HUDEP-2 (cell line): Measurements from ENCODE around the gene NECAB2.

Experiments used
- DNase-seq, 76 experiments: peaks; one replicate each; lab custom pipeline; 2025; ENCODE audit not compliant: unreplicated experiment in 76 of 76; lab: John Stamatoyannopoulos, UW

NECAB2 gene

GRCh38 chr16:84041881-84042280 lies 73.8 kb downstream of the NECAB2 start:
- DNase-seq, result no peak

GRCh38 chr16:84042308-84042878 lies 74.3 kb downstream of the NECAB2 start, which contains the start of gene SLC38A8:
Gene SLC38A8, minus strand, starts transcription at chr16:84042795. Its CDS starts 638 bp downstream, at chr16:84042157.
- no peak for DNase-seq

DNA sequence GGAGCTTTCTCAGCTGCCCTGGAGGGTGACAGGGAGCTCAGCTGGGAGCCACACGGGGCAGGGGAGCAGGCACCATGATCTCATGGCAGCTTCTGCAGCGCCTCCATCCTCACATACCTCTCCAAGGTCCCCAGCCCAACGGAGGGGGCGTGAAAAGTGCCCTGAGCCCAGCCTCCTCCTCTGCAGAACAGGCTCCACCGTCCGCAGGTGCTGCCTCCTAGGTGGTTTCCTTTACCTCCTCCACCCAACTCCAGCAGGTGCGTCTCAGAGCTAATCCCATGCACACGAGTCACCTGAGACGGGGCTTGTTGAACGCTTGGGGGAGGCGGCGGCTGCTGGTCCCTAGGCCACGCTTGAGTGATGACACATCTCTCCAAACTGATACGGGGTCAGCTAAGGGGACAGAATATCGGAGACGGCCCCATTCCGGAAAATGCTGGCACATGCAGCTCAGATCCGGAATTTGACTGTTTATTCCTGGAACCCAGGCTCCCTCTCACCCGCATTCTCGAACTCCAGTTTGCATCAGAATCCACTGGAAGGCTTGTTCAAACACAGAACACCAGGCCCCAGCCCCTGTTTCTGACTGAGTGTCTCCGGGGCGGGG lies 74.9 kb downstream of the NECAB2 start:
- DNase-seq, result peak in 1 of 76 experiments; percentile 43

- DNase-seq, result peak in 50 of 76 experiments; percentile 6 to 76 (median 34)
These were observed 75.6 kb downstream of the NECAB2 start for GRCh38 chr16:84043486-84044117.

DNA sequence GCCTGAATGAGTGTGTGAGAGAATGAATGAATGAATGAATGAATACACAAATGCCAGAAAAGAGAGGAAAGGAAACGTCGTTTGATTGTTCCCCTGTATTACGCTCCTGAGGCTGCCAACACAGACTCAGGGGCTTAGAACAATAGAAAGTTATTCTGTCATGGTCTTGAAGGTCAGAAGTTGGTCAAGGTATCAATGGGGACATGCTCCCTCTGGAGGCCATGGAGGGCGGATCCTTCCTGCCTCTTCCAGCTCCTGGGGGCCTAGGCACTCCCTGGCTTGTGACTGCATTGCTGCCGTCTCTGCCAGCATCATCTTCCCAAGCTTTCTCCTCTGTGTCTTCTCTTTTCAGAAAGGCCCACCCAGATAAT lies 76.1 kb downstream of the NECAB2 start:
- peak in 7 of 76 experiments; percentile 1 to 25 (median 8) for DNase-seq

DNA sequence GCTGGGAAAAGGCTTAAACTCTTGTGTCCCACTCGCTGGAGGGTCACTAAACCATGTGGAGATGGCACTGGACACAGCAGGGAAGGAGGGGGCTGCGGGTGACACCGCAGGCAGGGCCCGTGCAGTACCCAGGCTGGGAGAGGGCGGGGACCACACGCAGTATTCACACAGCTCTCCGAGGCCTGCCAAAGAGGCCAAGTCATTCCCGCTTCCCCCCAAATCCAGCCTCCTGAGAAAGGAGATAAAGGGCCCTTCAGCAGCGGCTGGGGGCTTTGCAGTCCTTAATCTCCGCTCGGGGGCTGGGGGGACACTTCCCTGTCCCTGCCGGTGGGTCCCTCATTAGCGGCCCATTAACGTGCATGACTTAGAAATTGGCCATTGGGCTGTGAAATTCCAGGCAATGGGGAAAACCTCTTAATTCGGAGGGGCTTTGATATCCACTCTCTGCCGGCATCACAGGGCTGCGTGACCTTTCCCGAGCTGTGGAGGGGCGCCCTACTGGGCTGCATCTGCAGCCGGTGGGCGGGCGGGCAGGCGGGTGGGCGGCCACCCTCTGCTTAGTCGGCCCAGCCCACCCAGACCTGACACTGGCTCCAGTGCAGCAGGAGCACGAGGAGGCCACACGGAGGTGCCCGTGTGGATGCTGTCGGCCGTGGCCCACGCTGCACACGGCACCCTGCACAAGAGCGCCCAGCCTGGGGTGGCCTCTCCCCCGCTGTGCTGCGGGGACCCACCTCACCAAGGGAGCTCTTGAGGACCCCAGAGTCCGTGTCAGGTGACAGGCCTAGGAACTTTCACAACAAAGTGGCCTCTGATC lies 77.2 kb downstream of the NECAB2 start:
- DNase-seq, result no peak

GRCh38 chr16:84045818-84046470 lies 77.9 kb downstream of the NECAB2 start:
- DNase-seq, result no peak

- DNase-seq, result no peak
These were observed 79.2 kb downstream of the NECAB2 start for GRCh38 chr16:84047206-84047605.

GRCh38 chr16:84047626-84048025 lies 79.6 kb downstream of the NECAB2 start:
- no peak for DNase-seq

DNA sequence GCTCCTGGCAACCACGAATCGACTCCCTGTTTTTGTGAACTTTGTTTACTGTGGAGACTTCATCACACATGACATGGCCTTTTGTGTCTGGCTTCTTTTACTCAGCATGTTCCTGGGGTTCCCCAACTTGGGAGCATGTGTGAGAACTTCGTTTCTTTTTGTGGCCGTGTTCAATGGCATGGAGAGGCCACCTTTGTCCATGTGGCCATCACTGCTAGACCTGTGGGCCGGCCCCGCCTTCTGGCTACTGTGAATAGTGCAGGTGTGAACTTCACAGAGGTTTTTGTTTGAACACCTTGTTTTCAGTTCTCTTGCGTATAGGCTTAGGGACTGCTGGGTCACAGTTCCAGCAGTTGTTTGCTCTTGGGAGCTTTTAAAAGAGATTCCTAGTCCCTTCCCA lies 80.2 kb downstream of the NECAB2 start:
- DNase-seq, result no peak

DNA sequence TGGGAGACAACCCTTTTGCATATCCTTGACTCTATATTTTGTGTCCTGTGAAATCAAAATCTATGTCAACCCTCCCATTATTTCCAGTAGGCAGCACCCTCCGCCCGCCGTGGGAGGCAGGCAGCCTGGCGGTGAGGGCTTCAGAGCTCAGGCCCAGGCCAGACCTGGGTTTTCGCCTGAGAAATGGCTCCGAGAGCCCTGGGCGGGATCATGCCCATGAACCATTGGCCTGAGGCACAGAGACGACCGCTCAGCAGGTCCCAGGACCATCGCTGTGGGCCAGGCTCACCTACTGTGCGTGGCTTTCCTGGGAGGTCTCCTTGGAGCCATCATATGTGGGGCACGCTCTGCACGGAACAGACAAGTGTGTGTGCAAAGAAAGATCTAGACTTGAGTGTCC lies 80.8 kb downstream of the NECAB2 start:
- DNase-seq, result no peak

GRCh38 chr16:84049403-84050060 lies 81.5 kb downstream of the NECAB2 start:
- DNase-seq, result no peak

DNA sequence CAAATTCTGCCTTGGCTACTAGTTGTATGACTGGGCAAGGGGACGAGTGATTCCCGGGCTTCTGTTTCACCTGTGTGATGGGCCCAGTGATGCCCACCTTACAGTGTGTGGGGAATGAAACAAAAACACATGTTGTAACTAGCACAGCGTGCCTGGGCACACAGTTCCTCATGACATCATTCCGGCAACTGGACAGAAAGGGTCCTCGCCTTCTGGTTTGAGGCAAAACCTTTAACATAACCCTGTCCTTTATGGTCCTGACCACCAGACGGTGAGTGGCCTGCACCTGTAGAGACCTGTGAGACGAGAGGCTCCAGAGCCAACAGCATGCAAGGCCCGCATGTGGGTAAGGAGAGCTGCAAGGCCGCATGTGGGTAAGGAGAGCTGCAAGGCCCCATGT lies 82.3 kb downstream of the NECAB2 start:
- DNase-seq, result no peak

GRCh38 chr16:84052071-84052622 lies 84.1 kb downstream of the NECAB2 start:
- no peak for DNase-seq
